Measurements from ENCODE around the gene VAMP2.
A peak's percentile ranks its signal among the peaks of the same experiment; 100 is the strongest.

VAMP2 gene

DNA sequence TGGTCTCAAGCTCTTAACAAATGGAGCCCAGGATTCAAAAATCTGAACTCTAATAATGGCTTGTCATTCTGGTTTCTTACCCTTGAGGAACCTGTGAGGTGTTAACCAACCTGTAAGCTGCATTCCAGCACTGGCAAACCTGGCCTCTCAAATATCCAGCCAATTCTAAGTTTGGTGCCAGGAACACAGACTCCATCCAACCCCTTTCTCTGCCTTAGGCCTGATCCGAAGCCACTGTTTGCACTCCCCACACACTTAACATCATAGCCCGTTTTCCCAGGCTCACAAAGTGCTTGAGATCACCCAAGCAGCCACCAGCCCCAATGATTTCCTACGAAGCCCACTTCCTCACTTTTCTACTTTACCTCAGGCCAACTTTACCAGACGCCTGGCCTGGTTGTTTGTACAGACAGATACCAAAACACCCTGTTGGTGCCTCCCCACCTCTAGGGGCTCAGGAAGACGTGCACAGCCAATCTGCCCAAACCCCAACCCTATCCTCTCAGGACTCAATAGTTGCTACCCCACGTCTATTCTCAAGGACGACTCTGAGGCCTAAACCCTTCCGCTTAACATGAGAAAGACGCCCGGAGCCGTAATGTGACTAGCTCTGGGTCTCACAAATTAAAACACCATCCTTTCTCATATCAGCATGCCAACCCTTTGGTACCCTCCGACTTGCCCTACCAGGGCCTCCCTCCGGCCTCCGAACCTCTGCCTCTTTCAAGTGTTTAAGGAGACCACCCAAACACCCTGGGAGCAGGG lies 7.3 kb downstream of the VAMP2 start:
- no peak for DNase-seq (ENCODE audit: low read depth in 2 of 2, low spot score in 1 of 2)

DNA sequence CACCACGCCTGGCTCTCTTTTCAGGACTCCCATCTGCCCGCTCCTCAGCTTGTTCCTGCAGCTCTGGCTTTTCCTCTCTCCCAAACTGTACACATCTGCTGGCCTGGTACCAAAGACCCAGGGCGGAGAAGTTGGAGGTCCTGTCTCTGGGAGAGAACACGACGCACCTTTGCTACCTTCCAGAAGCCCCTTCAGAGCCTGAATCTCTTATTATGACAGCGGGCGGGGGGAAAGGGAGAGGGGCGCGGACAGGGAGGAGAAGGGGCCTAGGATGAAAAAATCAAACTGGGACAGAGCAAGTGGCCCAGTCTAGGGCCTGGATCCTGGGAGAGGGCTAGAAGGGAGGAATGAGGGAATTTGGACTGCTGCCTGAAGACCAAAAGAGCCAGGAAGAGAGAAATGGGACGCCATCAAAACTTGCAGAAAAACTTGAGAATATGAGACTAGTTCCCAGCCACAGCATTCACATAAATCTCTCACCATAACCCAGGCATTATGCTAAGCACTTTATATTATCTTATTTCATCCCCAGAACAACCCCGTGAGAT lies 8.1 kb downstream of the VAMP2 start:
- no peak for DNase-seq (ENCODE audit: low read depth in 2 of 2, low spot score in 1 of 2)

GRCh38 chr17:8153957-8154607 lies 8.7 kb downstream of the VAMP2 start:
- peak; percentile 68 to 80 for DNase-seq (ENCODE audit: low read depth in 2 of 2, low spot score in 1 of 2)

DNA sequence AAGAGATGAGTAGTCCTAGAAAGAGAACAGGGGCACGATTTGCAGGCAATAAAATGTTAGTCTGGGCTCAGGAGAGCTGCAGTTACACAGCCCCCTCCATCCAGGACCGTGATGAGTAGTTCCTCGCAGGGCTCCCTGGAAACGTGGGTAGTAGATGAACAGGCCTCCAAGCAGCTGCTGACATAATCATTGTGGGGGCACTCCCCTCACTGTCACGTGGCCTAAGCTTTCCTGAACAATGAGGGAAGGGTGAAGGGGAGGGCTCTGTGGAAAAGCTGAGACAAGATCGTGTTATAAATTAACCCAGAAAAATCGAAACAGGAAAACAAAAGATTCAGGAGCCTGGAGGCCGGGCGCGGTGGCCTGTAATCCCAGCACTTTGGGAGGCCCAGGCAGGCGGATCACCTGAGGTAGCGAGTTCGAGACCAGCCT lies 9.2 kb downstream of the VAMP2 start:
- DNase-seq (ENCODE audit: low read depth in 2 of 2, low spot score in 1 of 2): no peak

DNA sequence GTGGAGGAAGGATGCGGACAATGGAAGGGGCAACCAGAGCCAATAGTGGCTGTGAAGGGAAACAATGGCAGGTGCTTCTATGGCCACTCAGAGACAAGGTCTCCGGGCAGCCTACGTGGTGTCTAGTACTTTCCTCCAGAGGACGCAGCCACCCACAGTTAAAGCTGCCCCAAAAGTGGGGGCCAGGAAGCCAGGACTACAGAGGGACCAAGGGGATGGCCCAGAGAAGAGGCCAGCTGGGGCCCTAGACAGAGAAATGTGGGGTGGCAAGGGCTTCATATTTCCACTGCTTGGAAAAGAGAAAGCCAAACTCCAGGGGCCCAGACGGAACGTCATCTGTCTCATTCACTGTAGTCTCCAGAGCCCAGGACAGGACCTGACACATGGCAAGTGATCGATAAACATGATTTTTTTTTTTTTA lies 9.7 kb downstream of the VAMP2 start:
- DNase-seq (ENCODE audit: low read depth in 2 of 2, low spot score in 1 of 2): no peak

DNA sequence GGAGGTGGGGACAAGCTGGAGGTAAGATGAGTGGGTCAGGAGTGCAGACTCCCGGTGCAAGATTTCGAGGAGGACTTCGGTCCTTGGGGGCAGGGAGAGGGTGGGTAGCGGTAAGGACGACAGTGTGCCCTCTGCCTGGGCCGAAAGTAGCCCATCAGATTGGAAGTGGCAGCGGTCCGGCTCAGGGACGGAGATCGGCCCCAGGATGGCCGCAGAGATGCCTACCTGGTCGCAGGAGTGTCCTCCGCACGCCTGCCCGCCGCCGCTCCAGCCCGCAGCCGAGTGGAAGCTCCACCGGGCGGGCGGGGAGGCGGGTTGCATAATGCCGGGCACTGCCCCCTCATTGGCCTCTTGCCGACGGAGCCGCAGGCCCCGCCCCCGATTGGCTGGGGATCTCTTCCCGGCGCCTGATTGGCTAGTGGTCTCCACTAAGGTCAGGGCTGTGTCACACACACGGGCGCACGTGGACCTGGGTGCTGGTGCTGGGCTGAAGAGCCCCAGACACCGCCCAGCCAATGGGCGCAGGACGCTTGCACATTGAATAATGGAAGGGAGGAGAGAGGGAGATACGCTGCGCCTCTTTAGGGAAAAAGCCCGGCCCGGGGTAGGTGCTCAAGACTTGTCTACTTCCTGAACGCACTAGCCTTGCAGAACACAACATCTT lies 10.5 kb downstream of the VAMP2 start, which contains the start of gene PER1:
Gene PER1, minus strand, starts transcription at position 293 of the 664 bp plus-strand sequence. CDS start 1,698 bp downstream, outside the sequence.
- DNase-seq (ENCODE audit: low read depth in 2 of 2, low spot score in 1 of 2): peak; percentile 38 to 69

- no peak for DNase-seq (ENCODE audit: low read depth in 2 of 2, low spot score in 1 of 2)
Observed at GRCh38 chr17:8151641-8152111, 11.1 kb downstream of the VAMP2 start.

DNA sequence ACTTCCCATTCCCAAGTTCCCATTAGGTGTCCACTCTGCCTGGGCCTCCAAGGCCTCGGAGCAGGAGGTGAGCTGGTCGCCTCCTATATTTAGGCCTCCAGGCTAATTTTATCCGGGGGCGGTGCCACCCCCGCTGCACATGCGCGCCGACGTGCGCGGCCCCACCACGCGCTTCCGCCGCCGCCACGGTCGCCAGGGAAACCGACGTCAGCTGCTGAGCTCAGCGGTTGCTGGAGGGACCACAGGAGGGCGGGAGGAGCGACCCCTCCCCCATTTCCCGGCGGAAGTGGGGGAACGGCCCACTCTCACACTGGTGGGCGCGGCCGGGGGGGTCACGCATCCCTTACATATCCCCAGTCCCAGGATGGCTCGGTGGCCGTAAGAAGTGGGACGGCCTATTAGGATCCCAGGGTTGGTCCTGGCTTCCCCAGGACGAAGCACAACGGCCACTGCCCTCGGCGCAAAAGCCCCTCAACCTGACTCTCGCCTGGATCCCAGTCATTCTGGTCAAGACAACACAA lies 11.6 kb downstream of the VAMP2 start:
- DNase-seq (ENCODE audit: low read depth in 2 of 2, low spot score in 1 of 2): peak; percentile 80

DNA sequence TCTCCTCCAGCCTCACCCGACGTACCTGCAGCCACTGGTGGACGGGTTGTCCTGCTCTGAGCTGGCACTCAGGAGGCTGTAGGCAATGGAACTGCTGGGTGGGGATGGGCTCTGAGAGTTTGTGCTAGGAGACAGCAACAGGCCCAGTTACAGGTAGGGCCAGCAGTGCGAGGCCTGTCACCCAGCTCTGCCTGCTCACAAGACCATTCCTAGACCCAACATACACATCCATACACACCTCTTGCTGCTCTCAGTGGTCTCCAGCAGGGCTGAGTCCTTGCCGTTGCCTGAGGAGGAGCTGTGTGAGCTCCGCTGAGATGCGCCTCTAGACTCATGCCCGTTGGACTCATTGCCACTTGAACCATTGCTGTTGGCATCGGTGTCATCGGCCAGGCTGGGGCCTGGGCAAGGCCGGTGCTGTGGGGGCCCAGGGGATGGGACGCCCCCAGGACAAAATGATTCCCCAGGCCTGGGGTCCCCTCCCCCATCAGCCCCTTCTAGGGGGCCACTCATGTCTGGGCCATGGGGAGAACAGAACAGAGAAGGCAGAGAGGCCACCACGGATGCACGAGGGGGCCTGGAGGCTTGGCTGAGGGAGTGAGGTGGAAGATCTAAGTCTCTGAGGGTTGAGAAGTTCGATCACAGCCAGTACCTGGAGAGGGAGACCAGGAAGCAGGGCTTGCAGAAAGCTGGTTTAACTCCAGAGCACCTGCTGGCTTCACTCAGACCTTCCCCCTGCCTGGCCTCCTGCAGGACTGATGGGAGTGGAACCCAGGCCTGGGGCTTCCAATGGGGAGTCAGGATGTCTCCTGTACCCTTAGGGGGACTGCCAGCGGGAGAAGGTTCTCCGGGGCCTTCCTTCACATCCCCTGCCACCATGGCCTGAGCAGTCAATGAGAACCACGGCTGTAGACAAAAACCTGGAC lies 12.3 kb downstream of the VAMP2 start:
- DNase-seq (ENCODE audit: low read depth in 2 of 2, low spot score in 1 of 2): no peak

DNA sequence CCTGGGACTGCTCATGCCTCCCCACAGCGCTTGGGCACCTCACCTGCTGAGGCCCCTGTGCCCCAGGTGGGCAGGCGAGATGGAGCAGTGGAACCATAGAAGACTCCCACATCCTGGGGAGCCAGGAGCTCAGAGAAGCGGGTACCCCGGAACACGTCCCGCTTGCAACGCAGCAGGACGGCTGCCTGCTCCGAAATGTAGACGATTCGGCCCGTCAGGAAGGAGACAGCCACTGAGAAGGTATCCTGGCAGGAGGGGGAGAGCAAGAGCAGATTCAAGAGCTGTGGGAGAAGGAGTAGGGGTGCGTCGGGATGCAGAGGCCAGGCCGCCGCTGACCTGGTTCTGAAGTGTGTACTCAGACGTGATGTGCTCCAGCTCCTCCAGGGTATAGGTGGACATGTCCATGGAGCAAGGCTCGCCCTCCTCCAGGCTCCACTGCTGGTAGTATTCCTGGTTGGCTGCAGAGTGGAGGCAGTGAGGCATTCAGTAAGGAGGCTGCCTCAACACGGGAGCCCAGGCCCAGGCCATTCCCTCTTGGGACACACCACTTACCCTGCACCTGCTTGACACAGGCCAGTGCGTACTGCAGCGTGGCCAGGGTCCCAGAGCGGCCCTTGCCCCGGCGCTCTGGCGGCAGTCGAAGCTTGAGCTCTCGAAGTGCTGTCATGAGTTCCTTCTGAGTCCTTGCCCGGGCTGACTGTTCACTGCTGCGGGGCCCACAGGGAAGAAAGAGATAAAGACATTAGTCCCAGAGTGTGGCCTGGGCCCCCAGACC lies 13.1 kb downstream of the VAMP2 start:
- no peak for DNase-seq (ENCODE audit: low read depth in 2 of 2, low spot score in 1 of 2)

DNA sequence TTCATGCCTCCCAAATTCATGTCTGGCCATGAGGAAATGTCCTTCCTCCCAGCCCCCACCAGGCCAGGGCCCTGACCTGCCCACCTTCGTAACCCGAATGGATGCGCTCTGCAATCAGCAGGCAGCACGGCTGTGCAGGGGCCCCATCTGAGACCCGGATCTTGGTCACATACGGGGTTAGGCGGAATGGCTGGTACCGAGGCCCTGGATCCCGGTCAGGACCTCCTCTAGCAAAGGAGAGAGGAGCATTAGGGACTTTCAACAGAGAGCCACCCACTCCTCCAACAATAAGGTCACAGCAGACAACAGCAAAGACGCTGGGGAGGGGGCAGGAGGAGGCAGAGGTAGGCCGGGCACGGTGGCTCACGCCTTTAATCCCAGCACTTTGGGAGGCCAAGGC lies 14.2 kb downstream of the VAMP2 start:
- no peak for DNase-seq (ENCODE audit: low read depth in 2 of 2, low spot score in 1 of 2)

GRCh38 chr17:8147805-8148404 lies 14.8 kb downstream of the VAMP2 start:
- no peak for DNase-seq (ENCODE audit: low read depth in 2 of 2, low spot score in 1 of 2)

DNA sequence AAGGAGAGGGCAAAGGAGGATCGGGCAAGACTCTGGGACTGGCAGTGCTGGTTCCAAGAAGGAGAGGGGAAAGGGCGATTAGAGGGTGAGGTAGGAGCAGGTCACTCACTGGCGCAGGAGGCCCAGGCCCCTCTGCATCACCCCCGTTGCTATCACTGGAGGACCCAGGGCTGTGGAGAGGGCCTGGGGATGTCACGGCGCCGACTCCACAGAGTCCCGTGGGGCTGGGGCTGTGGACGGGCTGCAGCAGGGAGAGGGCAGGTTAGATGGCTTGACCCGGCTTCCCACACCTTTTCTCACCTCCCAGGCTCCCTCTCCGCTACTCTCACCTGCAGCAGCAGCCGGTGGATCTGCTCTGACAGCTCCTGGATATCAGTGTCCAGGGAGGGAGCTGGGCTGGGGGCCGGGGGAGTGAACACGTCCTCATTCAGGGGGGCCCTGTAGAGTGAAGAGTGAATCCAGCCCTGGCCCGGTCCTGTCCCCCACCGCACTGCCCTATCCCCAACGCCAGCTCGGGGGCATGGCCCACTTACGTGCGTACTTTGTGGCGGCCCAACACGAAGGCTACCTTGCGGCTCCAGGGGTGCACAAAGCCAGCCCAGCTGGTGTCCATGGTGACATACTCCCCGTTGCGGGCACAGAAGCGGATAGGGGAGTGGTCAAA lies 15.5 kb downstream of the VAMP2 start:
- no peak for DNase-seq (ENCODE audit: low read depth in 2 of 2, low spot score in 1 of 2)

DNA sequence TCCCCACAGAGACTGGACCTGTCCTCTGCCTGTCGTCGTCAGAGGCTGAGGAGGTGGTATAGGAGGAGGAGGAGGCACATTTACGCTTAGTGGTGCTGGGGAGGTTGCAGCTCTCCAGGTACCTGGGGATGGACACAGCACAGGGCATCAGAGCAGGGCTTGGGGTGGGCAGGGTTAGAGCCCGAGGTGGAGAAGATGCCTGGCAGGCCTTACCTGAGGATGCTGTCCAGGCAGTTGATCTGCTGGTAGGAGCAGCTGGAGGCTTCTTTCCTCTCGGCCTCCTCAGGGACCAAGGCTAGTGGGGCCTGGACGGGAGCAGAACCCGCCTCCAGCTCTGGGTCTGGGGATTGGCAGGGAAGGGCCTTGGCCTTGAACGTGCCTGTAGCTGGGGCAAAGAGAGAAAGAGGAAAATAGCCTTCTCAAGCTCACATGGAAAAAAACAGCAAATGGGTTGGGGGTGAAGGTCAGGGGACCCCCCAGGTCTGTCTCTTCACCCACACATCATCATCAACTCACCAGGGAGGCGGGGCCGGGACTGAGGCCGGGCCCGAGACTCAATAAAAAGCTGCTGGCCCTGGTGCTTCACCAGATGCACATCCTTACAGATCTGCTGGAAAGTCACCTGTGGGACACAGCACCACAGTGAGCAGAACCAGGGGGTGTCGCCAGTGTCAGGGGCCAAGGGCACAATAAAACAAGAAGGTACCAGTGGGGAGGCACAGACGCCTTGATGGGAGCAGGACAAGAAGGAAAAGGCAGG lies 16.2 kb downstream of the VAMP2 start:
- DNase-seq (ENCODE audit: low read depth in 2 of 2, low spot score in 1 of 2): no peak

DNA sequence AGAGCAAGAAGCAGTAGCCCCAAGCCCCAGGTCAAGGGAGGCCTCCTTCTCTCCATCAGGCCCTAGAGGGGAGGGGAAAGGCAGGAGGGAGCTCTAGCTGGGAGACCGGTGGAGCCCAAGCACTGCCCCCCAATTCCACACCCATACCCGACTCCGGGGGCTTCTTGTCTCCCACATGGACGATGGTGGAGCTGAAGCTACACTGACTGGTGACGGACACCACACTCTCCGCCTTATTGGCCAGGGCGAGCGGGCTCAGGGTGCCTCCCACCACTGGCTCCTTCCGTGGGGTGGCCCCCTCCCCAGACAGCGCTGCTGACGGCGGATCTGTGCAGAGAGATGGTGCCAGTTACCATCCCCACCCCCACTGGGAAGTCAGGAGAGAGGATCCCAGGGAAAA lies 16.9 kb downstream of the VAMP2 start:
- no peak for DNase-seq (ENCODE audit: low read depth in 2 of 2, low spot score in 1 of 2)

DNA sequence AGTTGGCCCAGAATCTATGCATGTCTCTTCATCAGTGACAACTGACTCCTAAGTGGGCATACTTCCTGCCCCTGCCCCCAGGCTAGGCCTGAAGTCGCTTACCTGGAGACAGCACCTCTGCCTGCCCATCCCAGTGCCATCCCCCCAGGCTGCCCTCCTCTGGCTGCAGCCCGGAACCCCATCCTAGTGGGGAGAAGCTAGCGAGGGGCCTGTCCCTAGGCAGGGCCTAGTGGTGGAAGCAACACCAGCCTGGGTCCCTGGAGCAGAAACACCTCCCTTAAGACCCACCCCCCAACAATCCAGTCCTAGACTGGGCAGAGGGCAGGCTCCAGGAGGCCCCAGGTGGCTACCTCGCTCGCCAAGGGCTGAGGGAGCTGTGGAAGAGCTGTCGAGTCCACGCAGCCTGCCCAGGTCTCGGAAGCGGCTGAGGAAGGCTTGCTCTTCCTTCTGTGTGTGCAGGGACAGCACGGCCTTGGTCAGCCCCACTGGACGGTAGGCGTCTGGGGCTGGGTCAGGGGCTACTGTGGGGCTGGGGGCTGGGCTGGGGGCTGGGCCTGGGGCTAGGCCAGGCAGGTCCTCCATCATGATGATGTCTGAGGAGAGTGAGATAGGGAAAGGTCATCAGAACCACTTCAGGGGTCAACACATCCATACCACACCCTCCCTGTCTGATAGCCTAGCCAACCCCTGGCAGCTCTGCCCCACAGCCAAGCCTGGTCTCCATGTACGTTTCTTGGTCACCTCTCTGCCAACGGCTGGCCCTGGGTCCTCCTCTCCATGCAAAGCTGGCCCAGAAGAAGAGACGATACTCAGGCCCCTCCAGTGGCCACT lies 18.1 kb downstream of the VAMP2 start:
- DNase-seq (ENCODE audit: low read depth in 2 of 2, low spot score in 1 of 2): no peak
